Measurements from ENCODE around the gene POC1A.

Gene POC1A

DNA sequence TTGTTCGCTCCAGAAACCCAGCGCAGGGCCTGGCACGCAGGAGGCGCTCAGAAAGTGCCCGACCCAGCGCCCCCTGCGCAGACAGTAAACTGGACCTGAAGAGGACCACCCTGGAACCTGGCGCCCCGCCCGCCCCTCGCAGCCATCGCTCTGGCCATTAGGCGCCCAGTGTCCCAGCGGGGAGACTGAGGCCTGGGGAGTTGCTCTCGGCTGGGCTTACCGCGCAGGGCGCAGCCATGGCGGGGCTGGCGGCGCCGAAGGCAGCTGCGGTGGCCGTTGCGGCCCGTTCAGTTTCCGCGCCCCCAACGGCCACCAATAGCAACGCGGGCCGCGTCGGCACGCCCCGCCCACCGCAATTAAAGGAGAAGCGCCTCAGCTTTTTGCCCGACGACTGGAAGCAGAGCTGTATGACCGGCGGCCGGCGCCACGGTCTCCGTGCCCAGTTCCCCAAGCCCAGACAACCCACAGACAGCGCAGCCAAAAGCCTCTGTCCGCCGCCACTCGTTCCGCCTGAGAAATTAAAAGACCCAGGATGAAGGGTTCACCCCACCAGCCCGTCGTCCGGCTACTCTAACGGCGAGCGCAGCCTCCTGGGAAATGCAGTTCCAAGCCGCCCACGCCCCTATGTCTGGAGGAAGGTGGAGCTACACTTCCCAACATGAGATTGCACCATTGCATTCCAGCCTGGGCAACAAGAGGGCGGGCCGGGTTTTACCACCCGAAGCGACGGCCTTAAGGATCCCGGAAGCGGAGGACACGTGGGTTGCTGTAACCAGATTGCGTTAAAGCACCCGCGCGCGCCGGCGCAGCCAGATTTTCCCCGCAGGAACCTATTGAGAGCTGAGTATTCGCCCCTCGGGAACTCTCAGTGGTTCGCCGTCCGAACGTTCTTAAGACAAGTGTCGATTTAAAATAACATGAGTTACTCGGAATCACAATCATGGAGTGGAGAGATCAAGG, at the start of gene POC1A:
POC1A (minus strand) TSS at position 289 of the 960 bp plus-strand sequence; CDS start at position 238, 51 bp downstream.
- DNase-seq: peak; percentile 99 to 100 (median 99)

DNA sequence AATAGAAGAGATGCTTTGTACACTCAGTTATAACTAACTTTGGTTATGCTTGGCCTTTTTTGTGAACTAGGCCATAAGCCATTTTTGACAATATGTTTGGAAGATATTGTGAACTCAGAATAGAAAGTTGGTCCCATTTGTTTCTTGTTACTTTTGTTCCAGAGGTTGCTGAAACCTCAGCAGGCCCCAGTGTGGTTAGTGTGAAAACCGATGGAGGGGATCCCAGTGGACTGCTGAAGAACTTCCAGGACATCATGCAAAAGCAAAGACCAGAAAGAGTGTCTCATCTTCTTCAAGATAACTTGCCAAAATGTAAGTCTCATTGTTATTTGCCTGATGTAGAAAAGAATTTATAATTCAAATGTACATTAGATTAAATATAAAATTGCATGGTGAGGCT, 49.5 kb upstream of the POC1A start:
- DNase-seq: no peak

DNA sequence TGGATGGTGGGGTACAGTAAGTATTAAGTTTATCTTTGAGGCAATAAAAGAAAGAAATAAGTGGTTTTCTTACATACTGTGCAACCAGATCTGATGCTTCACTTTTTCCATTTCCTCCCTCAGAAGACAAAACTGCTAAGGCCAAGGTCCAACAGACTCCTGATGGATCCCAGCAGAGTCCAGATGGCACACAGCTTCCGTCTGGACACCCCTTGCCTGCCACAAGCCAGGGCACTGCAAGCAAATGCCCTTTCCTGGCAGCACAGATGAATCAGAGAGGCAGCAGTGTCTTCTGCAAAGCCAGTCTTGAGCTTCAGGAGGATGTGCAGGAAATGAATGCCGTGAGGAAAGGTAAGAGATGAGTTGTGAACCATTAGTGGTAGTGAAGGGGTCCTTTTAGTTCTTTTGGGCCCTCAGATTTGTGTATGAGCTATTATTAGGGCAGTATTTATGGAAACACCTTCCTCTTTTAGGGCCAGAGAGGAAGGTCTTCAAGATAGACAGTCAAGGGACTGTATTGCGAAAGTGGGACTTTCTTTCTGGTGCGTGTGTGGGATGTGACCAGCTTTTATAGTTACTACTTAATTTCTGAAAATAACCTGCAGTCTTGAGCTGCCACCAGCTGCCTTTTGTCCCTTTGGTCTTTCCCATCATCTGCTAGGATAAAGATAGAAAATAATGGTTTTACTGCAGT, 48.3 kb upstream of the POC1A start:
- peak; percentile 82 to 92 (median 89) for DNase-seq

DNA sequence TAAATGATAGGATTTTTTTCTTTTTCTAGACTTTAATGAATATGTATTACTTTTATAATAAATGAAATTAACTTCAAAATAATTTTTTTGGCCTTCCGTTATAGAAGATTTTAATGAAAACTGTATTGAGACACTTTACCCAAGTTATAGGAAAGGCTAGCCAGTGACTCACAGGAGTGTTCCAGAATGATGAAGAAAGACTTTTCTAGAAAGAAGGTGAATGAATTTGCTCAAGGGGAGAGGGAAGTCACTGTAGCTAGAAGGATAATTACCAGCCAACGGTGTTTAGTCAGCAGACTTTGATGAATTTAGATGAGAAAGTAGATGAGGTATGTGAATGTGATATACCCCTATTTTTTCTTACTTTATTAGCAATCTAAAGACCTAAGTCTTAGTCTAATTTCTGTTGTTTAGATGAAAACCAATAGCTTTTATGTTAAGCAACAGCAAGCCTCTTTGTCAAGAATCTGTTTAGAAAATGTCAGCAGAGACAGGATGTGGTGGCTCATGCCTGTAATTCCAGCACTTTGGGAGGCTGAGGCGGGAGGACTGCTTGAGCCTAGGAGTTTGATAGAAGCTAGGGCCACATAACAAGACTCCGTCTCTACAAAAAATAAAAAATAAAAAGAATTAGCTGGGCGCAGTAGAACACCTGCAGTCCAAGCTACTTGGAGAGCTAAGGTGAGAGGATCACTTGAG, 46.9 kb upstream of the POC1A start:
- peak; percentile 37 to 73 (median 64) for DNase-seq

DNA sequence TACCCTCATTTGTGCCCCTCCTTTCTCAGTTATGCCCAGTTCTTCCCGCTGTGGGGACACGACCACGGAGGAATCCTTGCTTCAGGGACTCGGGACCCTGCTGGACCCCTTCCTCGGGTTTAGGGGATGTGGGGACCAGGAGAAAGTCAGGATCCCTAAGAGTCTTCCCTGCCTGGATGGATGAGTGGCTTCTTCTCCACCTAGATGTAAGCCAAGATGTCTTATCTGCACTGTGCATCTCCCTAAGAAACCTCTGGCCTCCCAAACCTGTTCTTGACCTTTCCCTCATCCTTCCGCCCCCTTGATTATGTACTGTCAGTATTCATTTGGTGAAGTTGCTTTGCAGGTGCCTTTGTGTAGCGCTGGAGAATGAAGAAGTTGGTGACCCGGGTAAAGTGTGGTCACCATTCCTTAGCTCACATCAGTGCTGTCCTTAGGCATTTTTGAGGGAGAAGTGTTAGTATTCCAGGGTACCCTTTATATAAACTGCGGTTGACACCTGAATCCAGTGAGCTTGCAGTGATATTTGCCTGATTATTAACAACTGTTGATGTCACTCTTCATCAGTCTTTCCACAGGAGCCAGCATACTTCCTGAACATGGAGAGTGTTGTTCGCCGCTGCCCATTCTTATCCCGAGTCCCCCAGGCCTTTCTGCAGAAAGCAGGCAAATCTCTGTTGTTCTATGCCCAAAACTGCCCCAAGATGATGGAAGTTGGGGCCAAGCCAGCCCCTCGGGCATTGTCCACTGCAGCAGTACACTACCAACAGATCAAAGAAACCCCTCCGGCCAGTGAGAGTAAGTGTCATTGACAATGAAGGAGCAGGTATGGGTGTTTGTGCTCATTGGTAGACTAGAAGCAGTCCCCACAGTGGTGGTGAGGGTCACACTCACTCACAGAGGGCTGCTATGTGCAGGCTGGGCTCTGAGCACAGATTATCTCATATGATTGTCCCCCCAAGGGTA, 44.7 kb upstream of the POC1A start:
- no peak for DNase-seq

DNA sequence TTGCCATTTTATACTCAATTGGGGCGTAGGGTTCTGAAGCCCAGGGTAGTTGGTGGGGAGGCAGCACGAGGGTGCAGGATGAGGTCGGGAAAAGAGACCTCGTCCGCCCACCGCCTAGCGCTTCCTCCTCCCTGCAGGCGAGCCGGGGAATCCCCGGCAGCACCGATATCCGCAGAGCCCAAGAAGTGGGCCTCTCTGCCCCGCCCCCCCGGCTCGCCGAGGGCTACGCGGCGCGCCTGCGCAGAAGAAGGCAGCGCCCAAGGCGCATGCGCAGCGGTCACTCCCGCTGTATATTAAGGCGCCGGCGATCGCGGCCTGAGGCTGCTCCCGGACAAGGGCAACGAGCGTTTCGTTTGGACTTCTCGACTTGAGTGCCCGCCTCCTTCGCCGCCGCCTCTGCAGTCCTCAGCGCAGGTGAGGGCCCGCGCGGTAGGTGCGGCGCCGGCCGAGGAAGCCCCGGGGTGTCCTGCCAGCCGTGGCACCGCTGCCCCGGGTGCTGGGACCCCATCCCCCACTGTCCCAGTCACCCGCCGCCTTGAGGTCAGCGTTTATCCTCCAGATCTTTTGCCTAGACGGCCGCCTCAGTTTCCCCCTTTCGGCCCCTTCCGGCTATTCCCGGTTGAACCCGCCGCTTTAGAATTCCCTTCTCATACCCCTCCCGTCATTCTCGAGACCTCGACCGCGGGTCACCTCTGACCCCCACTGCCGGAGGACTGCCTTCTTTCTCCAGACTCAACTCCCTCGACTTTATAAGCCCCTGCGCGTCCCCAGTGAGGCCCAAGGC, 43.8 kb upstream of the POC1A start, which contains the start of gene ALAS1:
ALAS1 (plus strand) TSS at position 319 of the 784 bp plus-strand sequence. CDS start 1,082 bp downstream, outside the sequence.
- peak; percentile 97 to 99 (median 98) for DNase-seq

DNA sequence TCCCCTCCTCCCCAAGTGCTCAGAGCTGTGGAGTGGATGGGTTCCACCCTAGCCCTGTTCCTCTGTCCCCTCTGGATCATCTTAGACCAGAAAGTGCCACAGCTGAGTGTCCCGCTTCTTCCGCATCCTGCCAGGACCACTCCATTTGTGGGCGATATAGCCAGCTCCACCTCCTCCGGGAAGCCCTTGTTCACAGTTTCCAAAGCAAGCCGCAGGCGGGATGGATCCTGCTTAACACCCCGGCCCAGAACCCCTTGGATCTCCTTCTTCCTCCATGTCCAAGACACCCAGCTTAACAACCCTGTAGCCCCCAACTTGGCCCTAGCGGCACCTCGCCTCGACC, 43.2 kb upstream of the POC1A start:
- no peak for DNase-seq

DNA sequence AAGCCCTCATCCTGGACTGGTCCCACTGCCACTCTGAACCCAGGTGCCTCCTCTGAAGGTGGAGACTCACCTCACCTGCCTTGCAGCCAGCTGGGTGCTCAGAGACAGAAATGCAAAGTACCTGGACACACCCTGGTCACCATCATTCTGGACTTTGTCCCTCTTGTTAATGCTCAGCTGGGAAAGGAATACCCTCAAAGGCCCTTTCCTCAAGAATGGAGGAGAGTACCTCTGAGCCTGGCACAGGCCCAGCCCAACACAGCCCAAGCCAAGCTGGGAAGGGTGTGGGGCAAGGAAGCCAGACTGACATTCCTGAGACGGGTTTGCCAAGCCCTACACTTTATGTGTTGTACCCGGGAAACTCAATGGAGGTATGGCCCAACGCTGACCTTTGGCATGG, 42.8 kb upstream of the POC1A start:
- DNase-seq: no peak

DNA sequence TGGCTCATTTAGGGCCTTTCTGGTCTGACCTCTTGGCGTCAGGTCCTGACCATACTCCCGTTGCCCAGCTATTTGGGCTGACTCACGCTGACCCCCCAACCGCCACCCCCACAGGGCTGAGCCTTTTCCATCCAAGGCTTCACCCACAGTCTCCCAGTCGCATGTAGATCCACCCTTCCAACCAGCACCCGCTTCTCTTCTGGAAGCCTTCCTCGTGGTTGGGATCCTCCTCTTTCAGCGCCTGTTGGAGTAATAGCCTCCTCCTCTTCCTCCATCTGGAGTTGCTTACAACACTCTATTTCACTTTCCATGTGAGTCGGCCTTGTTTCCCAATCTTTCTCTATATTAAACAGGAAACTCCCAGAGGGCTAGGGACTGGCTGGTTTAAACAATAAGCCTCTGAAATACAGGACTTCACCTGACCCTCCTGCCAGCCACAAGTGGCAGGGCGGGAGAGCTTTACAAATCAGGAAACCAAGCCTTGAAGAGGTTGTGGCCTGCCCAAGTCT, 41.7 kb upstream of the POC1A start:
- peak; percentile 92 to 98 (median 96) for DNase-seq

DNA sequence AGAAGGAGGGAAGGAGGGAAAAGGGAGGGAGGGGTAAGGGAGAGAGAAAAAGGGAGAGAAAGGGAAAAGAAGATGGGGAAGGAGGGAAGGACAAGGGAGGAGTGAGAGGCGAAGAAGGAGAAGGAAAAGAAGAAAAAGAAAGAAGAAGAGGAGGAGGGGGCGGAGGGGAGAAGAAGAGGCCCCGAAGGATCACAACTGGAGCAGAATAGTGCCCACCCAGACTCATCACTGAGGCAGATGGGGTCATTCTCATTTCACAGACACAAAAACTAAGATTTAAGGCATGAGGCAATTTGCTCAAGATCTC, 41.0 kb upstream of the POC1A start:
- DNase-seq: no peak

DNA sequence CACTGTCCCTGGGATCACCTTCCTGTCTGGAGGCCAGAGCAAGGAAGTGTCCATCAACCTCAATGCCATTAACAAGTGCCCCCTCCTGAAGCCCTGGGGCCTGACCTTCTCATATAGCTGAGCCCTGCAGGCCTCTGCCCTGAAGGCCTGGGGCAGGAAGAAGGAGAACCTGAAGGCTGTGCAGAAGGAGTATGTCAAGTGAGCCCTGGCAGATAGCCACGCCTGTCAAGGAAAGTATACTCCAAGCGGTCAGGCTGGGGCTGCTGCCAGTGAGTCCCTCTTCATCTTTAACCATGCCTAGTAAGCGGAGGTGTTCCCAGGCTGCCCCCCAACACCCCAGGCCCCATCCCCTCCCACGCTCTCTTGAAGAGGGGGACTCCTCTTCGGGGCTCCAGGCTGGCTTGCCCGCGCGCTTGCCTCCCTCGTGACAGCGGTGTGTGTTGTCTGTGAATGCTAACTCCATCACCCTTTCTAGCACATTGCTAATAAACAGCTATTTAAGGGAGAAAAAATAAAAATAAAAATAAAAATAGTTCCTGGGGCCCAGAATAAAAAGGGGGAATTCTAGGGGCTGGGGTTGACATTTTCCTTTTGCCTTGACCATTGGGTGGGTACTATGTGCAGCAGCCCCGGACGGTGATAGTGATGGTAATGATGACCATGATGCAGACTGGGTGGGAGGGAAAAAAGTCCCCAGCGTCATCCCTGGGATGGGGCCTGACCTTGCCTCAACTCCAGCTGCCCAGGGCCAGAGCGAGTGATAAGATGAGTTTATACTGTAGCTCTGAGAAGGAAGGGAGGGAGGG, 40.5 kb upstream of the POC1A start:
- DNase-seq: peak; percentile 52 to 70 (median 66)

DNA sequence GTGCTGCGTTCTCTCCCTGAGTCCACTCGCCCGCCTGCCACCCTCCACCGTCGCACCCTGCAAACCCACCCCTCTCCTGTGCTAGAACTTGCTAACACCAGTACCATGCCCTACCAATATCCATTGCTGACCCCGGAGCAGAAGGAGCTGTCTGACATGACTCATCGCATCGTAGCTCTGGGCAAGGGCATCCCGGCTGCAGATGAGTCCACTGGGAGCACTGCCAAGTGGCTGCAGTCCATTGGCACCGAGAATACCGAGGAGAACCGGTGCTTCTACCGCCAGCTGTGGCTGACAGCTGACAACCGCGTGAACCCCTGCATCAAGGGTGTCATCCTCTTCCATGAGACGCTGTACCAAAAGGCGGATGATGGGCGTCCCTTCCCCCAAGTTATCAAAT, 38.8 kb upstream of the POC1A start:
- peak; percentile 41 to 51 (median 49) for DNase-seq

DNA sequence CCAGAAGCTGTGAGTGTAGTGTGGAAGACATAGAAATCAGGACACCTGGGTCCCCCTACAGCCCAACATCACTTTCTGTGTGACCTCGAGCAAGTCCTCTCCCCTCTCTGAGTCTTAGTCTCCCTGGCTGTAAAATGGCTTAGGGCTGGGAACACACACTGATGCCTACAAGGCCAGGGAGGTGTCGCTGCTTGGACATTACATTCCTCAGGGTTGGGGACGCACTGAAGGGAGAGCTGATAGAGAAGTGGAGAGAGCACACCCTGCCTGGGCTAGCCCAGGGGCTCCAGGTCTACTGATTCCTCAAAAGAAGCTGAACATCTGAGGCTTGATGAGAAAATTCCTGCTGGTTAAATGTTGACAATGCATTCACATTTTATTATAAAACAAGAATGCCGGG, 37.4 kb upstream of the POC1A start:
- no peak for DNase-seq

DNA sequence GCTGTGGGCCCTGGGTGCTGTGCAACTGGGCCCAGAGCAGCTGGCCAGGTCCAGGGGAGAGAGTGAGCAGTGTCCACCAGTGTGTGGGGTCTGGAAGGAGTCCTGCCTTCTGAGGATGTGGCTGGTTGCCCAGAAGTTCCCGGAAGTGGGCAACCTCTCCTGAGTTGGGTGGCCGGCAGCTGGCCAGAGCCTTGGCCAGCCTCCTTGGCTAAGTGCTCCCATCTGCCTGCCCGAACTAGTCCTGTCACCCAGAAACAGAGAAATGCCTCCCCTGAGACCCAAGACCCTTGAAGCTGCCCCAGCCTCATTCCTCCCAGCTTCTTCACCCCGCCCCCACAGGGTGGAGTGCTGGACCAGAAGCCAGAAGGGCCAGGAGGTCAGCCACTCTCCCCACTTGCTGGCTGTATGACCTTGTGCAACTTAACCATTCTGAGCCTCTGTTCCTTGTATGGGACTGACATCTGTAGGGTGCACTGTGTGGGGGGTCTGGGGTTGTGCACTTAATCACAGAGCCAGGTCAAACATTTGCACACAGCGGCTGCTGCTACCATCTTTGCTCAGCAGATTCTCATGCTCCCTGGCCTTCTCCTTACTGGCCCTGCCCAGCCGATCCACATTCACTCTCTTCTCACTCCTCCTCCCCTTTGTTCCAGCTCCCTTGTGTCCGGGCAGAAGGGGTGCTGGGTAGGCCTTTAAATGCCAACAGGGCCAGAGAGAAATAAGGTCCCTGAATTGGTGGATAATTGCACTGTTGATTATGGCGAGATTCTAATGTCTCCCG, 36.3 kb upstream of the POC1A start:
- DNase-seq: no peak

DNA sequence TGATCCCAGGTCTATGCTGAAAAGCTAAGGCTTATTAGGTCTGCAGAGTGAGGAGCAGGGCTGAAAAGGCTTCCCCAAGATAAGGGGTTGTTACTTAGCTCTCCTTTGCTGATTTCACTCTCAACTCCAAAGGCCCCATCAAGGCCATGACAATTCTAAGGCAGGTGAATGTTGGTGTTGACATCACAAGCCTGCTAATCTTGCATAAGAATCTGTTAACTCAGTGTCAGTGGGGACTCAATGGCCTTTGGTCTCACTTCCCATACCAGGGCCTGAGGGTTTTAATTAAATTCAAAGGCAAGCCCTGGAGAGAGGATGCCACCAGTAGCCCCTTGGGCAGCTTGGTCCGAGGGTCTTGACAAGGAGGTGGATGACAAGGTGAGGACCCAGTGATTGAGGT, 34.3 kb upstream of the POC1A start:
- peak in 1 of 3 donors; percentile 30 for DNase-seq

DNA sequence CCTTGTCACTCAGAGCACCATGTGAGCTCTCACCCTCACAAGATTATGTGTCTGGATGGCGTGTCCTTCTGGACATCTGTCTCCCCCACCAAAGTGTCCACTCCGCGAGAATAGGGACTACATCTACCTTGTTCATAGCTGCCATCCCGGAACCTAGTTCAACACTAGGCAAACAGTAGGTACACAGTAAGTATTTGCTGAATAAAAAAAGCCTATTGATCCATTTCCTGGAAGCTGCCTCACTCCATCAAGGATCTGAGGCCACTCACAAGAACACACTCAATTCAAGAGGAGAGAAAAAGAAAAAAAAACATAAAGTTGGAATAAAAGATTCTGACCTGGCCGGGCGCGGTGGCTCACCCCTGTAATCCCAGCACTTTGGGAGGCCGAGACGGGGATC, 32.5 kb upstream of the POC1A start:
- DNase-seq: no peak

DNA sequence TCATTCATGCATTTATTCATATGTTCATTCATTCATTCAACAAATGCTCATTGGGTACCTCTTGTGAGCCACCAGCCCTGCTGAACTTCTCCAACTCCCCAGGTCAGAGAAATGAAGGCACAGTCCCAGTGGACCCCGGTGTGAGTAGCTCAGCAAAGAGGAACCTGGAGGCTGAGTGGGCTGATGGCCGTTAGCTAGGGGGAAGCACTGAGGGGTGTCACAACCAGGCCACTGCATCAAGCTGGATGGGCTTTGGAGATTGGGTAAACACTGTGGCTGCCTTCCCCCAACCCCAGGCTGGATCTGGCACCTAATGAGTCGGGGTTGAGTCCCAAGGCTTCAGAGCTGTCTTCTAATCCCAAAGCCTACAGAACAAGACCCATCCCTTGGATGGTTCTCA, 31.6 kb upstream of the POC1A start:
- DNase-seq: peak; percentile 80 to 84 (median 81)

DNA sequence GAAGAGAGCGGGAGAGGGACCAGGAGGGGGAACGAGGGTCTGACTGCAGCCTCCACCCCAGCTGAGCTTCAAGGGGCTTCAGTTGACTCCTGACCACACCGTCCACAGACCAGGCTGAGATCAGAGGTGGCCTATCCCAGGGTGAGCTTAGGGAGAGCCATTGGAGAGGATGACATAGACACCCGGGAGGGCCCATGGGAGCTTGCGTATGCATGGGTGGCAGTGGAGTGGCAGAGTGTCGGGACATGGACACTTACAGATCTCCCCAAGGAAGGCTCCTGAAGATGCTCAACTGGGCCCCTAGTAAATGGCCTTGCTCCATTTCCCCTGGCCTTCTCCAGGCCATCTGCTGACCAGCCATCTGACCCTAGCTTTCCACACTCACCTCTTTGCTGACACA, 31.1 kb upstream of the POC1A start:
- DNase-seq: no peak

DNA sequence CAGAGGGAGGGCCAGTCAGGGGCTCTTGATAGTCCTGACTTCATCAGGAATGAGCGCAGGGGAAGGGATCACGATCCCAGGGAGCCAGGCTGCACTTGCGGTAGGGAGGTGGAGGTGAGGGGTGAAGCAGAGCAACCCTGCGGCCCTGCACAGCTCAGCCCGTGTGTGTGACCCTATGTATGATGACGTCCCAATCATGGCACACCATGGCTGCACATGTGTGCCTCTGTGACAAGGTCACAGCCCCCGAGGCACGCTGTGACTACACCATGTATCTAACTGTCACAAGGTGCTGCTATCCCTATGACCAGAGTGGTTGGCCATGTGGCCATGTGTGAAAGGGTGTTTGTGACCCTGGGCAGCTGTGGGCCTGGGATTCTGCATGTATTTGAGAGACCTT, 30.5 kb upstream of the POC1A start:
- no peak for DNase-seq

Data from suppressor macrophage treated with lipopolysaccharide for 1 hour (primary cell).